Ishikawa (cell line): ENCODE measurements around the gene CRTAC1.

ENCODE experiments used
- CEBPB ChIP-seq: IDR thresholded peaks from 2 replicates; pipeline ENCODE4 v1.6.1; 2012
- CREB1 ChIP-seq: IDR thresholded peaks from 2 replicates; pipeline ENCODE4 v1.6.1; 2012; ENCODE audit warnings: low read depth
- EGR1 ChIP-seq: IDR thresholded peaks from 2 replicates; pipeline ENCODE4 v1.6.1; 2012
- EP300 ChIP-seq: IDR thresholded peaks from 2 replicates; pipeline ENCODE4 v1.6.1; 2012; ENCODE audit warnings: borderline replicate concordance
- FOXM1 ChIP-seq: IDR thresholded peaks from 2 replicates; pipeline ENCODE4 v1.6.1; 2012; ENCODE audit warnings: low read depth, borderline replicate concordance
- MAX ChIP-seq: IDR thresholded peaks from 2 replicates; pipeline ENCODE4 v1.6.1; 2012
- NFIC ChIP-seq: IDR thresholded peaks from 2 replicates; pipeline ENCODE4 v1.6.1; 2012
- RAD21 ChIP-seq: IDR thresholded peaks from 2 replicates; pipeline ENCODE4 v1.6.1; 2012; ENCODE audit warnings: low read depth
- REST ChIP-seq: IDR thresholded peaks from 2 replicates; pipeline ENCODE4 v1.6.1; 2012; ENCODE audit warnings: low read depth, mild to moderate bottlenecking
- TAF1 ChIP-seq: IDR thresholded peaks from 2 replicates; pipeline ENCODE4 v1.6.1; 2012; ENCODE audit warnings: low read depth, mild to moderate bottlenecking
- TCF12 ChIP-seq: IDR thresholded peaks from 2 replicates; pipeline ENCODE4 v1.6.1; 2012; ENCODE audit warnings: low read depth
- TEAD4 ChIP-seq: IDR thresholded peaks from 2 replicates; pipeline ENCODE4 v1.6.1; 2012
- USF1 ChIP-seq: IDR thresholded peaks from 2 replicates; pipeline ENCODE4 v1.6.1; 2012
- YY1 ChIP-seq: IDR thresholded peaks from 2 replicates; pipeline ENCODE4 v1.6.1; 2012; ENCODE audit warnings: low read depth
- ZBTB7A ChIP-seq: IDR thresholded peaks from 2 replicates; pipeline ENCODE4 v1.6.1; 2012; ENCODE audit warnings: low read depth

The CRTAC1 gene

GRCh38 chr10:97842656-97843280 is 187.7 kb downstream of the CRTAC1 start:
- no peak for TF ChIP-seq NFIC
- no peak for TF ChIP-seq CREB1
- TF ChIP-seq TEAD4 = no peak
- no peak for TF ChIP-seq RAD21
- TF ChIP-seq USF1 = no peak
- no peak for TF ChIP-seq YY1
- no peak for TF ChIP-seq MAX
- no peak for TF ChIP-seq EGR1
- no peak for TF ChIP-seq TCF12
- no peak for TF ChIP-seq EP300
- no peak for TF ChIP-seq TAF1
- TF ChIP-seq REST = no peak
- TF ChIP-seq FOXM1 = no peak
- TF ChIP-seq CEBPB = no peak
- no peak for TF ChIP-seq ZBTB7A

GRCh38 chr10:97838091-97838490 is 192.3 kb downstream of the CRTAC1 start:
- TF ChIP-seq FOXM1 (no peak), MAX (no peak), YY1 (no peak), REST (no peak), USF1 (no peak), TAF1 (no peak), ZBTB7A (no peak), CEBPB (no peak), TCF12 (no peak), EGR1 (no peak), TEAD4 (no peak), RAD21 (no peak), EP300 (no peak), CREB1 (no peak), NFIC (no peak)

GRCh38 chr10:97836446-97836845 is 194.0 kb downstream of the CRTAC1 start:
- no peak for TF ChIP-seq TEAD4
- TF ChIP-seq EGR1 = no peak
- no peak for TF ChIP-seq ZBTB7A
- no peak for TF ChIP-seq USF1

- TF ChIP-seq EP300 (no peak), TCF12 (no peak), YY1 (no peak), TAF1 (no peak), EGR1 (no peak), USF1 (no peak), MAX (no peak), FOXM1 (no peak), CEBPB (no peak), RAD21 (no peak)
Measured at GRCh38 chr10:97831259-97831658, 199.2 kb downstream of the CRTAC1 start.

- TF ChIP-seq TAF1 (no peak), YY1 (no peak), CREB1 (no peak), ZBTB7A (no peak), FOXM1 (no peak), MAX (no peak), REST (no peak), CEBPB (no peak), NFIC (no peak), RAD21 (no peak), EP300 (no peak), EGR1 (no peak)
Measured at GRCh38 chr10:97830064-97830463, 200.4 kb downstream of the CRTAC1 start.
